Ovary (tissue), 9 donors: ENCODE measurements around the gene CYP46A1. TPM values are rescaled to one million over a fixed set of nuclear protein-coding genes. Genes with fewer than 3 reads are reported as not detected.

ENCODE experiments used
- DNase-seq, 5 donors: peaks; one replicate each; pipeline ENCODE4 v3.0.0-alpha.2; 2019 to 2020
- H3K27ac ChIP-seq, 2 donors: fragments of 200-600 bp; one replicate each; pipeline versions ENCODE4 v1.5.1 to v1.8.0; 2019 to 2022
- H3K27me3 ChIP-seq: fragments of 200-600 bp; one replicate; pipeline ENCODE4 v1.8.0; 2022
- H3K36me3 ChIP-seq: fragments of 200-600 bp; sonication (generic); one replicate; pipeline ENCODE4 v1.5.1; 2019
- H3K4me1 ChIP-seq: one replicate; pipeline ENCODE4 v1.8.1; 2013; ENCODE audit warnings: mild to moderate bottlenecking, moderate library complexity; ENCODE audit not compliant: insufficient read depth
- H3K4me3 ChIP-seq: fragments of 200-600 bp; sonication (generic); one replicate; pipeline ENCODE4 v1.5.1; 2017
- H3K9me3 ChIP-seq, 2 donors: fragments of 200-600 bp in 1 of 2; sonication (generic) in 1 of 2; one replicate each; pipeline versions ENCODE4 v1.5.1 to v1.8.1; 2013 to 2019; ENCODE audit warnings: mild to moderate bottlenecking in 1 of 2, moderate library complexity in 1 of 2
- CTCF ChIP-seq, 3 donors: fragments of 450-650 bp in 2 of 3; fragments of 200-600 bp in 1 of 3; IDR thresholded peaks; one replicate each; pipeline versions ENCODE4 v1.5.1 to v1.8.0; 2016 to 2022; ENCODE audit warnings: antibody characterized with exemption in 3 of 3, mild to moderate bottlenecking in 1 of 3
- EP300 ChIP-seq: sonication (generic); formaldehyde crosslinking; IDR thresholded peaks from one replicate; pipeline ENCODE4 v1.6.1; 2017; ENCODE audit warnings: antibody characterized with exemption
- POLR2A ChIP-seq: fragments of 450-650 bp; IDR thresholded peaks from one replicate; pipeline ENCODE4 v1.6.1; 2017; ENCODE audit warnings: antibody characterized with exemption, mild to moderate bottlenecking, moderate library complexity
- WGBS, 3 donors: extraction: QIAGEN DNeasy Blood & Tissue Kit in 1 of 3; methylation state at CpG; one replicate each; pipeline versions ENCODE4 v1.1.5 to v1.1.7; 2013 to 2017; 5-methylcytosine and 5-hydroxymethylcytosine counted together
- intact Hi-C, 4 donors: fragments of 100-400 bp; cut with DNase I; formaldehyde crosslinking; loops; one replicate each; pipeline versions ENCODE4 v1.11.0 to v1.15.1; 2022 to 2023
- polyA plus RNA-seq, 2 donors: library from polyadenylated mRNA; stranded (reverse); fragments of 200-250 nt in 1 of 2; fragments of 350-450 nt in 1 of 2; fragmentation: Illumina TruSeq in 1 of 2; extraction: RNeasy Lipid Tissue Mini Kit (QIAGEN cat#74804) in 1 of 2; gene quantifications; one replicate each; pipeline ENCODE4 v1.2.3, GENCODE V29; 2013 to 2014
- total RNA-seq, 7 donors: library from RNA; depleted of rRNA in 2 of 7; stranded (reverse); fragments of >200 nt in 2 of 7; fragmentation: NEBNext Ultra II Directional in 3 of 7; extraction: Animal tissue kit (Norgen Biotek cat#: 25700) in 3 of 7; gene quantifications; one replicate each; pipeline versions ENCODE4 v1.1.0 to v1.2.4, GENCODE V29; 2016 to 2023
- donor health status: DM: no; HTN: no; CAD: no; lungs with moderate emphysema.
- donor health status: DM: no; HTN: no; CAD: no.
- donor health status: Bipolar disorder and iron deficiency.
- donor health status: DM: yes; HTN: yes; CAD: no.
- donor health status: DM: no; HTN: no; CAD: no.
- donor health status: DM: yes; HTN: yes; CAD: no.

Gene CYP46A1
- total and polyA plus RNA-seq, 9 donors: 0.48 to 4.9 (median 1.7) TPM

- Histone ChIP-seq H3K4me1 (no peaks in the 10 kb centered on the region), H3K27me3 (no peaks in the 10 kb centered on the region), H3K9me3 (no peaks in the 10 kb centered on the region), H3K27ac (no peak overlapping the region), H3K36me3 (no peaks in the 10 kb centered on the region), H3K4me3 (no peak overlapping the region)
- intact Hi-C loops: no loop called here
- TF ChIP-seq CTCF (IDR thresholded peaks at IDR 0.05): no peak
- no peak for TF ChIP-seq EP300
- no peak for TF ChIP-seq POLR2A
- no peak for DNase-seq
- WGBS, 3 donors: 77 to 83% (median 82%) methylated on average over 20 of the region's 20 CpGs
Observed at GRCh38 chr14:99671235-99672224, 12.6 kb upstream of the CYP46A1 start.

GRCh38 chr14:99672506-99673304, 11.4 kb upstream of the CYP46A1 start:
- H3K27ac ChIP-seq: no peak overlapping the region
- no peaks in the 10 kb centered on the region for H3K36me3 ChIP-seq
- H3K4me3 ChIP-seq: no peak overlapping the region
- WGBS, 3 donors: 79 to 84% (median 84%) methylated on average over 11 of the region's 11 CpGs
- DNase-seq: no peak
- H3K27me3 ChIP-seq: no peaks in the 10 kb centered on the region
- intact Hi-C loops: no loop called here
- no peak for TF ChIP-seq POLR2A
- TF ChIP-seq EP300: no peak
- TF ChIP-seq CTCF (IDR thresholded peaks at IDR 0.05): no peak
- no peaks in the 10 kb centered on the region for H3K4me1 ChIP-seq
- no peaks in the 10 kb centered on the region for H3K9me3 ChIP-seq

GRCh38 chr14:99673305-99674063, 10.6 kb upstream of the CYP46A1 start:
- Histone ChIP-seq H3K4me1 (no peaks in the 10 kb centered on the region), H3K4me3 (no peak overlapping the region), H3K27me3 (no peaks in the 10 kb centered on the region), H3K9me3 (no peaks in the 10 kb centered on the region), H3K36me3 (no peaks in the 10 kb centered on the region), H3K27ac (no peak overlapping the region)
- DNase-seq: no peak
- WGBS, 3 donors: 75 to 84% (median 77%) methylated on average over 8 of the region's 8 CpGs
- TF ChIP-seq POLR2A (no peak), EP300 (no peak), CTCF (IDR thresholded peaks at IDR 0.05) (no peak)
- intact Hi-C loops: no loop called here

- no peak overlapping the region for H3K27ac ChIP-seq
- DNase-seq: no peak
- WGBS, 3 donors: 82 to 86% (median 85%) methylated on average over 9 of the region's 9 CpGs
- intact Hi-C loops: no loop called here
- TF ChIP-seq CTCF (IDR thresholded peaks at IDR 0.05) (no peak), EP300 (no peak), POLR2A (no peak)
- no peaks in the 10 kb centered on the region for H3K9me3 ChIP-seq
- H3K36me3 ChIP-seq: no peaks in the 10 kb centered on the region
- no peak overlapping the region for H3K4me3 ChIP-seq
- H3K27me3 ChIP-seq: no peaks in the 10 kb centered on the region
- H3K4me1 ChIP-seq: no peaks in the 10 kb centered on the region
Observed at GRCh38 chr14:99674064-99674650, 9.9 kb upstream of the CYP46A1 start.
